ENCODE data around the gene MYPN.

GRCh38 chr10:68138526-68138925 lies 29.2 kb downstream of the MYPN start:
- TF ChIP-seq CTCF (IDR thresholded peaks at IDR 0.05) (no peak), POLR2A (IDR thresholded peaks at IDR 0.05) (no peak)

Data from body of pancreas (tissue), 4 donors.